NCI-H748 treated with DMSO at 0.1 percent for 48 hours (cell line): ENCODE data around the gene SLC12A9.
"Not testable (repeated sequence)": the region's sequence is repeated elsewhere in the genome, so short reads cannot be mapped to it uniquely, and the experiment has no call there.

Source experiments
- DNase-seq: peaks from one replicate; lab custom pipeline; 2025; lab: John Stamatoyannopoulos, UW

Gene SLC12A9, protein sequence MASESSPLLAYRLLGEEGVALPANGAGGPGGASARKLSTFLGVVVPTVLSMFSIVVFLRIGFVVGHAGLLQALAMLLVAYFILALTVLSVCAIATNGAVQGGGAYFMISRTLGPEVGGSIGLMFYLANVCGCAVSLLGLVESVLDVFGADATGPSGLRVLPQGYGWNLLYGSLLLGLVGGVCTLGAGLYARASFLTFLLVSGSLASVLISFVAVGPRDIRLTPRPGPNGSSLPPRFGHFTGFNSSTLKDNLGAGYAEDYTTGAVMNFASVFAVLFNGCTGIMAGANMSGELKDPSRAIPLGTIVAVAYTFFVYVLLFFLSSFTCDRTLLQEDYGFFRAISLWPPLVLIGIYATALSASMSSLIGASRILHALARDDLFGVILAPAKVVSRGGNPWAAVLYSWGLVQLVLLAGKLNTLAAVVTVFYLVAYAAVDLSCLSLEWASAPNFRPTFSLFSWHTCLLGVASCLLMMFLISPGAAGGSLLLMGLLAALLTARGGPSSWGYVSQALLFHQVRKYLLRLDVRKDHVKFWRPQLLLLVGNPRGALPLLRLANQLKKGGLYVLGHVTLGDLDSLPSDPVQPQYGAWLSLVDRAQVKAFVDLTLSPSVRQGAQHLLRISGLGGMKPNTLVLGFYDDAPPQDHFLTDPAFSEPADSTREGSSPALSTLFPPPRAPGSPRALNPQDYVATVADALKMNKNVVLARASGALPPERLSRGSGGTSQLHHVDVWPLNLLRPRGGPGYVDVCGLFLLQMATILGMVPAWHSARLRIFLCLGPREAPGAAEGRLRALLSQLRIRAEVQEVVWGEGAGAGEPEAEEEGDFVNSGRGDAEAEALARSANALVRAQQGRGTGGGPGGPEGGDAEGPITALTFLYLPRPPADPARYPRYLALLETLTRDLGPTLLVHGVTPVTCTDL

DNA sequence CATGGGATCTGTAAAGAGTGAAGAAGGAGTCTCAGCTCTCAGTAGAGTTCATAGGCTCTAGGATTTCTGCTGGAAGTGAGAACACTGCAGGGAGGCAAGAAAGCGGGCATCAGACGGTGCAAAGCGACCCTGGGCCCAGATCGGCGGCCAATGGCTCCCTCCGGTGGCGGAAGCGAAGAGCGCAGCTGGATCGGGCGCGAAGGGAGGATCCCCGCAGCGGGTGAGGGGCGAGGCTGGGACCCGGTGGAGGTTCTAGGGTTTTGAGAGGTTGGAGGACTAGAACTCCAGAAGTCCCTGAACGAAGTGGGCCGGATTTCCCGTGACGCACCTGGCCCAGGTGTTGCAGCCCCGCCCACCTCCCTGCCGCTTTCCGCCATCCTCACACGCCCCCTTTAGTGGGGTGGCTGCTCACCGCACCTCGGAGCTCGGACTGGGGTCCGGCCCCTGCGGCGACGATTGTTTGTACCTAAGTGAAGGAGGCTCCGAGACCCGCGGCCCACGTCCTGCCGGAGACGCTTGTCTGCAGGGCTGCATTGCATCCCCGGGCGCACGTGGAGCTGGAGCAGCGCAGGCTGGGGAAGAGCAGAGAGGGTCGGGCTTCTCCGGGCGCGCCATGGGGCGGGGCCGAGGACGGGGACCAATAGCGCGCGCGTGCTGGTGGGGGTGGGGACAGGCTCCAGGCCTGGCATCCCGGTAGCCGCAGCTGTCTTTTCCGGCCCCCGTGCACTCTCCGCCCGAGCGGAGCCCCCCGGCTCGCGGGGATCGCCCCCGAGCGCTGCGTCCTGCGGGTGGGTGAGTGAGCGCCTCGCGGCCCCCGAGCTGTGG is at the start of gene SLC12A9:
TSS of gene SLC12A9 (plus strand) at position 666 of the 825 bp plus-strand sequence. CDS start 1,485 bp downstream, outside the sequence.
- peak; percentile 89 for DNase-seq

DNA sequence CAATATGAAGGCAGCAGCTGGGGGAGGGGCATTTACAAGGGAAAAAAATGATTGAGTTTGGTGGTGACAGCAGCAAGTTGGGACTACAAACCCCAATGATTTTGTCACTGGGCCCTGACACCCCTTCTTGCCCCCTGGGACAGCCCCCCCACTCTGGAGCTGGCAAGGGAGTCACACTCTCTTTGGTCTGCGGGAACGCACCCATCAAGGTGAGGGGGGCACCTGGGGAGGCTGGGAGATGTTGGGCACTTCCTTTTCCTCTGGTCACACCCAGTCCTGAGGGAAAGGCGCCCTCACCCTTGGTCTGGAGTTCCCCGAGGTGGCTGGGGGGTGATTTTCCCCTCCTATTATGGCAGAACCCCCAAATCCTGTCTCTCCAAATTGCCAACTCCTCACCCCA is 49.6 kb upstream of the SLC12A9 start:
- no peak for DNase-seq

GRCh38 chr7:100803398-100804161 is 48.9 kb upstream of the SLC12A9 start:
- no peak for DNase-seq

GRCh38 chr7:100804681-100805431 is 47.7 kb upstream of the SLC12A9 start:
- DNase-seq = no peak

DNA sequence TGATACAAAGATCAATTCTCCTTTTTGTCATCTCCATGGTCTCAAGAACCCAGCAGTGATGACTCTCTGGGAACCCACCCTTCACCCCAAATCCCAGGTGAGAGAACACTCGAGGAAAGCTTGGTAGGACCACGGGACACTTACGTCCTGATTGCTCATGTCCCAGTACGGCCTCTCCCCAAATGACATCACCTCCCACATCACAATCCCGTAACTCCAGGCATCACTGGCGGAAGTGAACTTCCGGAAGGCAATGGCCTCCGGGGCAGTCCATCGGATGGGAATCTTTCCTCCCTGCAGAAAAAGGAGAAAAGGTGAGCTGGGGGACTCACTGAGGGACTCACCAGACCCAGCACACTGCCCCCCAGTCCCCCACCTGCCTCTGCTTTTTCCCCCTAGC is 46.2 kb upstream of the SLC12A9 start:
- no peak for DNase-seq

DNA sequence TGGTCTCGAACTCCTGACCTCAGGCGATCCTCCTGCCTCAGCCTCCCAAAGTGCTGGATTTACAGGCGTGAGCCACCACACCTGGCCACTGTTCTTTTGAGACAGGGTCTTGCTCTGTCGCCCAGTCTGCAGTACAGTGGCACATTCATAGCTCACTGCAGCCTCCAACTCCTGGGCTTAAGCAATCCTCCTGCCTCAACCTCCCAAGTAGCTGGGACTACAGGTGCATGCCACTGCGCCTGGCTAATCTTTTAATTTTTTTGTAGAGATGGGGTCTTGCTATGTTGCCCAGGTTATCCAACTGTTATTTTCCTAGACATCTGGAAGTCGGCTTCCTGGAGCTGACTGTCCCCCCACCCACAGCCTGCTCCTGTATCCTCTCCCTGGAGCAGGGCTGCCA is 45.6 kb upstream of the SLC12A9 start:
- DNase-seq = not testable (repeated sequence)

GRCh38 chr7:100808354-100808875 is 44.1 kb upstream of the SLC12A9 start:
- DNase-seq = no peak

DNA sequence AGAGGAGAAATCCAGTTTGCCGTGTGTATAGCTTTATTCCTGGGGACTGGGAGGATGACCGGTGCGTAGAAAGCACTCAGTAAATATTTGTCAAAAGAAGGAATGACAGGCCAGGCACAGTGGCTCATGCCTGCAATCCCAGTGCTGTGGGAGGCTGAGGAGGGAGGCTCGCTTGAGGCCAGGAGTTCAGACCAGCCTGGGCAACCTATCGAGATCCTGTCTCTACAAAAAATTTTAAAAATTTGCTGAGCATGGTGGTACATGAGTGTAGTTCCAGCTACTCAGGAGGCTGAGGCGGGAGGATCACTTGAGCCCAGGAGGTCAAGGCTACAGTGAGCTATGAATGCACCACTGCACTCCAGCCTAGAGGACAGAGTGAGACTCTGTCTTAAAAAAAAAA is 41.0 kb upstream of the SLC12A9 start:
- no peak for DNase-seq

- DNase-seq = no peak
Observed at GRCh38 chr7:100812729-100813128, 39.8 kb upstream of the SLC12A9 start.

GRCh38 chr7:100816515-100816914 is 36.0 kb upstream of the SLC12A9 start:
- not testable (repeated sequence) for DNase-seq

DNA sequence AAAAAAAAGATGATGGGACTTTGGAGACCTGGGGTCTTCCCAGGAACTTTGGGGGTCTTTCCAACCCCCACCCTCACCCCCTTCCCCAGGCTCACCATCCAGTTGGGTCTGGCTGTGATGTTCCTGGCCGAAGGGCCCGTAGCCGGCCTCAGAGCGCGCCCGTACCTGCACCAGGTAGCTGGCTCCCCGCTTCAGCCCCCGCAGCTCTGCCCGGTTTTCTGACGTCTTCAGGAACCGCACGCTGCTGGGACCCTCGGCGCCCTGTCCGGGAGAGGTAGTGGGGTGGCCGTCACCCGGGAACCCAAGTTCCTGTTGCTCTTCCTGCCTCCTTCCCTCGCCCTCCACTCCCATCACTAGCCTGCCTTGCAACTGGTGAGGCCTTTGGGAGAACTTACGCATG is 35.4 kb upstream of the SLC12A9 start:
- DNase-seq = no peak

GRCh38 chr7:100818366-100818765 is 34.1 kb upstream of the SLC12A9 start:
- no peak for DNase-seq

- DNase-seq = no peak
Observed at GRCh38 chr7:100818825-100819224, 33.7 kb upstream of the SLC12A9 start.

GRCh38 chr7:100819586-100819985 is 32.9 kb upstream of the SLC12A9 start:
- DNase-seq = no peak

DNA sequence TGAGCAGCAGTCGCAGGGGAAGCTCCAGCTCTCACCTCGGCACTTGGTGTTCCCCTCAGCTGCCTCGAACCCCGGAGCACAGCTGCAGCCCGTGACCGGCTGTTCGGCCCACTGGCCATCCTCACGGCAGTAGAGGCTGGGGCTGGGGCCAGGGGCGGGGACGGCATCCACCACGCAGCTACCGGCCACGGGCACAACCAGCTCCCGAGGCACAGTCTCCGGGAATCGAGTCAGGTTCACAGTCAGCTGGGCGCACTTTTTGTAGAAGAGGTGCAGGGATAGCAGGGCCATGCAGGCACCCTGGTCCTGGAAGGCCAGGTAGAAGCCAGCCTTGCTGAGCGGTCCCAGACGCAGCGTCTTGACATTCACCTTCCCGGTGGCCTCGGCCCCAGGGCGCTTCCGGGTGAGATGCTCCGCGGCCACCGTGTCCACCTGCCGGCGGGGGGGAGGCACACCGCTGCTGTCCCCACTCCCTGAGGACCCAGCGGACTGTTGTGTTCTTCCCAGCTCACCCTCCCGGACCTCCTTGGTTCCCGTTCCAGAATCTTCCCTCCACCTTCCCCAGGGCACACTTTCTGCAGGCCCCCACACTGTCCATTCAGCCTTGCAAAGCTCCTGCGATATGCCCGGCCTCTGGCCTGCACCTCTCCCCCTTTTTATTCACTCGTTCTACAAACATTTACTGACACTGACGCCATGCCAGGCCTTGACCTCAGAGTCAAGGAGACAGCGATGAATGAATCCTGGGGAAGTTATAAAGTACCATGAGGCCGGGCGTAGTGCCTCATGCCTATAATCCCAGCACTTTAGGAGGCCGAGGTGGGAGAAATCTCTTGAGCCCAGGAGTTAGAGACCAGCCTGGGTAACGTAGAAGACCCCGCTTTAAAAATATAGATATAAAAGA is 30.0 kb upstream of the SLC12A9 start:
- no peak for DNase-seq

DNA sequence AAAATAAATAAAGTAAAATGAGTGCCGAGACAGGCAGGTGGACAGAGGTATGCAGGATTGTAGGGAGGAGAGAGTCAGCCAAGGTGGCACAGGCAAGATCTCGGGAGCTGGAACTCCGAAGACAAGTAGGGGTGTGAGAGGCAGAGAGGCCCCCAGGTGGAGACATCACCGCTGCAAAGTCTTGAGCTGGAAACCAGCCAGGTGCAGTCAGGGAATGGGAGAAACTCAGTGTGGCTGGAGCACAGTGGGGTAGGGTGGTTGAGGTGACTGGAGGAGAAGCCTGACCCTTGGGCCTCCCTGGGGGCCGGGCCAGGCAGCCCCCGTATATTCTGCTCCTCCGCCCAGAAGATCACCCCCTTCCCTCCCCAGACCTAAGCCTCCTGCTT is 29.4 kb upstream of the SLC12A9 start:
- DNase-seq = no peak

- no peak for DNase-seq
Observed at GRCh38 chr7:100823534-100823933, 29.0 kb upstream of the SLC12A9 start.

- no peak for DNase-seq
Observed at GRCh38 chr7:100824499-100825214, 27.9 kb upstream of the SLC12A9 start.
